Ectodermal cell (in vitro differentiated cells): ENCODE data around the gene LYG2. TPM values are rescaled to one million over a fixed set of nuclear protein-coding genes. Genes with fewer than 3 reads are reported as not detected.
"Not testable (repeated sequence)": the region's sequence is repeated elsewhere in the genome, so short reads cannot be mapped to it uniquely, and the experiment has no call there.

Source experiments
- H3K27ac ChIP-seq: 2 replicates; pipeline ENCODE4 v1.7.0; 2013; ENCODE audit warnings: mild to moderate bottlenecking, low read depth, low read length; ENCODE audit not compliant: insufficient read depth, poor library complexity, severe bottlenecking
- H3K27me3 ChIP-seq: 2 replicates; pipeline ENCODE4 v1.7.0; 2013; ENCODE audit warnings: mild to moderate bottlenecking, low read length; ENCODE audit not compliant: insufficient read depth, control insufficient read depth, poor library complexity, severe bottlenecking
- H3K36me3 ChIP-seq: one replicate; pipeline ENCODE4 v1.7.0; 2013; ENCODE audit warnings: low read length; ENCODE audit not compliant: control insufficient read depth, insufficient read depth
- H3K4me1 ChIP-seq: one replicate; pipeline ENCODE4 v1.7.0; 2013; ENCODE audit warnings: low read length; ENCODE audit not compliant: control insufficient read depth, insufficient read depth
- H3K4me3 ChIP-seq: 2 replicates; pipeline ENCODE4 v1.7.0; 2013; ENCODE audit warnings: low read depth, low read length, control low read depth; ENCODE audit not compliant: insufficient read depth
- H3K9me3 ChIP-seq: 2 replicates; pipeline ENCODE4 v1.7.0; 2013; ENCODE audit warnings: mild to moderate bottlenecking, low read length, moderate library complexity; ENCODE audit not compliant: control insufficient read depth
- WGBS, 2 experiments: methylation state at CpG; one replicate each; pipeline ENCODE4 v1.1.7; 2013; ENCODE audit warnings: missing lambda C conversion rate in 2 of 2; 5-methylcytosine and 5-hydroxymethylcytosine counted together
- polyA plus RNA-seq, 4 experiments: library from polyadenylated mRNA; stranded (reverse); fragments of 50-300 nt; gene quantifications; one replicate each; pipeline ENCODE4 v1.2.3, GENCODE V29; 2013

Gene LYG2, protein sequence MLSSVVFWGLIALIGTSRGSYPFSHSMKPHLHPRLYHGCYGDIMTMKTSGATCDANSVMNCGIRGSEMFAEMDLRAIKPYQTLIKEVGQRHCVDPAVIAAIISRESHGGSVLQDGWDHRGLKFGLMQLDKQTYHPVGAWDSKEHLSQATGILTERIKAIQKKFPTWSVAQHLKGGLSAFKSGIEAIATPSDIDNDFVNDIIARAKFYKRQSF
- polyA plus RNA-seq (2013, experiment 1 of 4) = not detected
- polyA plus RNA-seq (2013, experiment 2 of 4) = not detected
- not detected for polyA plus RNA-seq (2013, experiment 3 of 4)
- not detected for polyA plus RNA-seq (2013, experiment 4 of 4)

DNA sequence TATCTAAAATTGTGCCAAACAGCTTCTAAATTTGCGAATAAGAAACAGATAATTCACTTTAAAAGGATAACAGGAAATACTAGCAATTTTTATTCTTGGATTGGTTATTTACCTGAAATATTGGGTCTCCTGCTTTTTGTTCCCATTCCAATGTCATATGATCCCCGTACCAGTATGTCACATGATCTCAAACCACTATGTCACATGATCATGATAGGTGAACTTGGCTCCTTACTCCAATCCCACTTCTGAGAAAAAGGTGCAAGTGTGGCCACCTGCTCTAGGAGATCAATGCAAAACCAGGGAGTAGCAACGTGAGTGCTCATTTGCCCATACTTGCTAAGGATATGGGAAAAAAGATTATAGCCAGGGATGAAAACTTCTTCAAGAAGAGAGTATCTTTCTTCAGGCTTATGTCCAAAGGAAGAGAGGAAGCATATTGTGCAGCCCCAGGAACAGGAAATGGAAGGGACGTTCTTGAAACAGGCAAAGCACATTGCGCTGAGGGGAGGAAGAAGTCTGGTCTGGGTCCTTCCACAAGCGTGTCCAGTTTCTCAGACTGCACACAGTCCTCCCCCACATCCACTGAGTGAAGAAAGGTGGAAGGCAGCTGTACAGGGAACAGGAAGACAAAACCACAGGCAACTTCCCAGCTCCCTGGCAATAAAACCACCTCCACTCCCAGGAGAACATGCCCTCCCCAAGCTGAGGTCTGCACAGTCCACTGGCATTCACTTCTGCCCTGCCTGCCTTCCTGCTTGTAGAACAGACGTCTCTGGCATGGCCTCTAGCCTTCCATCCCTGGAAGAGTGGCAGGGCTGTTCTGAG lies at the start of gene LYG2:
Gene LYG2 (minus strand): TSS at position 176 of the 828 bp plus-strand sequence. CDS start 1,406 bp downstream, outside the sequence.
- Histone ChIP-seq H3K36me3 (no peaks in the 10 kb centered on the region), H3K9me3 (no peaks in the 10 kb centered on the region), H3K27me3 (no peaks in the 10 kb centered on the region), H3K4me3 (no peak within 1 kb of the TSS), H3K27ac (no peak within 1 kb of the TSS), H3K4me1 (no peaks in the 10 kb centered on the region)
- 92 to 94% methylated on average over 6 to 7 of the region's 7 CpGs for WGBS, 2 experiments

DNA sequence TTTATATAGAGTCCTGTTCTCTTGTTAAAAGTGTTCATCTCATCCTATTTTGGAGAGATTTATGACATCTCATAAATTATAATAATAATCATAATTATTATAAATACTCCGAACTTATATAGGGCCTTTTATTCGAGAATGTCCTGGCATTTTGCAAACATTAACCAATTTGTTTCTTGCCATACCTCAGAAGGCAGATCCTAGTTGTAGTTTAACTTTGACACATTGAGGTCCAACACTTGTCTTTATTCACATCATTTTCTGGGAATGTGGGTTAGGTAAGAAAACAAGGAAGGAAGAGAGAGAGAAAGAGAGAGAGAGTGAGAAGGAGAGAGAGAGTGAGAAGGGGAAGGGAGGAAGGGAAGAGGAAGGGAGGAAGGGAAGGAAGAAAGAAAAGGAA lies 45.6 kb upstream of the LYG2 start, which contains the start of gene LYG1:
Gene LYG1 (minus strand): TSS at position 101 of the 400 bp plus-strand sequence. CDS start 5,527 bp downstream, outside the sequence.
- no CpG with 5 or more reads among the region's 2 CpGs for WGBS, 2 experiments
- not testable (repeated sequence) for H3K4me3 ChIP-seq, H3K27ac ChIP-seq, H3K36me3 ChIP-seq, H3K4me1 ChIP-seq, H3K9me3 ChIP-seq, H3K27me3 ChIP-seq

DNA sequence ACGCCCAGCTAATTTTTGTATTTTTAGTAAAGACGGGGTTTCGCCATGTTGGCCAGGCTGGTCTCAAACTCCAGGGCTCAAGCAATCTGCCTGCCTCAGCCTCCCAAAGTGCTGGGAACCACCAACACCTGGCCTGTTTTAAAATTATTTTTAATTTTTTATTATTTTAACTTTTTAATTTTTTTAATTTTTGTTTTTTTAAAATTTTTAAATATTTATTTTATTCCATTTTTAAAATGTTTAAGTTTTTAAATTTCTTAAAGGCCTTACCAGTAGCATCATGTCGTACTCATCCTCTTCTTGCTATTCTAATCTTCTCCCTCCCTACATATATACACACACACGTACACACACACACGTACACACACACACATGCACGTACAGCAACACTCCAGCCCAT lies 44.1 kb upstream of the LYG2 start:
- 94 to 98% methylated on average over 7 of the region's 7 CpGs for WGBS, 2 experiments
- no peaks in the 10 kb centered on the region for H3K4me1 ChIP-seq
- no peak overlapping the region for H3K4me3 ChIP-seq
- H3K27me3 ChIP-seq = no peaks in the 10 kb centered on the region
- H3K27ac ChIP-seq = no peak overlapping the region
- H3K36me3 ChIP-seq = no peaks in the 10 kb centered on the region
- no peaks in the 10 kb centered on the region for H3K9me3 ChIP-seq

DNA sequence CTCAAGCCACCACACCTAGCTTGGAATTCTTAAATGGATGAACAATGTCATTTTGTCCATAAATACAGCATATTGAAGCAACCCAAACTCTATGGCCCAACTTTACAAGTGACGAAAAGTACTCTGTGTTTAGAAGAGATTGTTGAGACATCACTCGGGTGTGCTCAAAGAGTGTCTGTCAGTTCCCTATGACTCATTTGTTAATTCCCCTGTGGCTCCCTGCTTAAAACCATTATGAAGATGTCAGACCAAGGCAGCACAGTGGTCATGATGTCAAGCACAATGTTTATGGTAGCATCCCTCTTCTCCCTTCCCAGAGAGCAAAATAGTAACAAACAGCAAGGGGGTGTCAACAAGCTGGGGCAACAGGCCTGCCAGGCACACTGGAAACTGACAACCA lies 42.5 kb upstream of the LYG2 start:
- H3K27ac ChIP-seq = no peak overlapping the region
- H3K9me3 ChIP-seq = no peaks in the 10 kb centered on the region
- H3K4me1 ChIP-seq = no peaks in the 10 kb centered on the region
- H3K36me3 ChIP-seq = no peaks in the 10 kb centered on the region
- H3K27me3 ChIP-seq = no peaks in the 10 kb centered on the region
- H3K4me3 ChIP-seq = no peak overlapping the region
- 91 to 93% methylated on average over 2 of the region's 2 CpGs for WGBS, 2 experiments

DNA sequence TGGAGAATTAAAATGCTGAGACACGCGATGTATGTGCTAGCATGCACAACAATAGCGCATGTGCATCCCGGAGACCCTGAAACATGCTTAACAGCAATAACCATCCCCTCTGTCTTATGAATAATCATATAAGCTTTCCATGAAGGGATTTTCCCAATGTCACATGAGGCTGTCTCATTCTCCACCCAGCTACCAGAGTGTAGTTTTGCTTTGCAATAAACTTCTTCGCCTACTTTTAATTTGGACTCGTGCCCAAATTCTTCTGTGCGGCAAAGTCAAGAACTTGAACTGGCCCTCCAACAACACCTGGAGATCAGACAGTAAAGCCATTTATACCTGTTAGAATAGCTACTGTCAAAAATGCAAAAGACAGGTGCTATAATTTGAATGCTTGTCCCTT lies 30.1 kb upstream of the LYG2 start:
- no peaks in the 10 kb centered on the region for H3K27me3 ChIP-seq
- H3K9me3 ChIP-seq = no peaks in the 10 kb centered on the region
- 95% methylated on average over 7 of the region's 7 CpGs for WGBS, 2 experiments
- H3K36me3 ChIP-seq = no peaks in the 10 kb centered on the region
- H3K27ac ChIP-seq = no peak overlapping the region
- no peak overlapping the region for H3K4me3 ChIP-seq
- H3K4me1 ChIP-seq = no peaks in the 10 kb centered on the region

DNA sequence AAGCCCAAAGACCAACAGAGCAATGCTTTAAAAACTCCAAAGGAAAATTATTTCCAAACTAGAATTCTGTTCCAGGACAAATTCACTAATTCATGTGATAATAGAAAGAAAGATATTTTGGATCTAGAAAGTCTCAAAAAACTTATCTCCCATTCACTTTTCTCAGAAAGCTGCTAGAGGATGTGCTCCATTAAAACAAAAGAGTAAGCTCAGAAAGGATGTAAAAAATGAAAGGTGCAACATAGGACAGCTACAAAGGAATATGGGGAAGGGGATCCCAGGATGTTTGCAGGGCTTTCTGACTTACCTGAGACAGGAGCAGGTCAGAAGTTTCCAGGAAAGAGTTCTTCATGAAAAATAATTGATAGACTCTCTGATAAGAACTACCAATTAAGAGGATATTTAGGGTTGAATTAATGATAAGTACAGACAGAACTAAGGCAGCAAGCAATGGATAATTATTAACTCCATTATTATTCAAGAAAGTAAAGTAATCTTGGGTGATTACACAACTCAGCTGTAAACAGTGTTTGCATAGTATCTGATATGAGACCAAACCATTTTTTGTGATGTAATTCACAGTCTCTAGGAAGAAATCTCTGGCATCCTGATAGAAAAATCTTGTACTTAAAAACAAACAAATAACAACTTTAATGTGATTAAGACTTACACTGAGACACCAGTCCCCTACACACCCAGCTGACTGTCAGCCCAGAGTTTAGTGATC lies 24.7 kb upstream of the LYG2 start:
- Histone ChIP-seq H3K4me1 (no peaks in the 10 kb centered on the region), H3K36me3 (no peaks in the 10 kb centered on the region), H3K27ac (no peak overlapping the region), H3K27me3 (no peaks in the 10 kb centered on the region), H3K9me3 (no peaks in the 10 kb centered on the region), H3K4me3 (no peak overlapping the region)

DNA sequence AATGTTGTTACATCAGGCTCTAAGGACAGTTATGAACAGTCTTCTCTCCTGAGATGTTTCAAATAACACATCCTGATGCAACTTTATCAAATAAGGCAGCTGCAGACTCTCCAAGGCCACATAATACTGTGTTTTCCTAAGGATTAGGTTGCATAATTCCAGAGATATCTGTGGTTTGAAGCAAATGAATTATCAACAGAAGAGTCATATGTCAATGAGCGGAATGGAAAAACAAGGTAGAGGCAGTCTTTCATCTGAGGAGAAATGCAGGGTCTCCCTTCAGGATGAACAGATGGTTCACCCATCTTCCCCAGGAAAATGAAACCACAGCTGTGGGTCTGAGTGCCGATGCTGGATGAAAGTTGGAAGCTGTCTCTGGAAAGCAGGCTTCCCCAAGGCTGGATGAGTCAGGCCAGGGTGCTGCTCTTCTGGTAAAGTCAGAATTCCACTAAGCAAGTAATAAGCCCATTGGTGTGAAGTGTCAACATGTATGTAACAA lies 23.4 kb upstream of the LYG2 start:
- no peaks in the 10 kb centered on the region for H3K36me3 ChIP-seq
- no peaks in the 10 kb centered on the region for H3K4me1 ChIP-seq
- no peak overlapping the region for H3K27ac ChIP-seq
- no peaks in the 10 kb centered on the region for H3K9me3 ChIP-seq
- no peaks in the 10 kb centered on the region for H3K27me3 ChIP-seq
- H3K4me3 ChIP-seq = no peak overlapping the region
- WGBS, 2 experiments = 95 to 98% methylated on average over 2 of the region's 2 CpGs

DNA sequence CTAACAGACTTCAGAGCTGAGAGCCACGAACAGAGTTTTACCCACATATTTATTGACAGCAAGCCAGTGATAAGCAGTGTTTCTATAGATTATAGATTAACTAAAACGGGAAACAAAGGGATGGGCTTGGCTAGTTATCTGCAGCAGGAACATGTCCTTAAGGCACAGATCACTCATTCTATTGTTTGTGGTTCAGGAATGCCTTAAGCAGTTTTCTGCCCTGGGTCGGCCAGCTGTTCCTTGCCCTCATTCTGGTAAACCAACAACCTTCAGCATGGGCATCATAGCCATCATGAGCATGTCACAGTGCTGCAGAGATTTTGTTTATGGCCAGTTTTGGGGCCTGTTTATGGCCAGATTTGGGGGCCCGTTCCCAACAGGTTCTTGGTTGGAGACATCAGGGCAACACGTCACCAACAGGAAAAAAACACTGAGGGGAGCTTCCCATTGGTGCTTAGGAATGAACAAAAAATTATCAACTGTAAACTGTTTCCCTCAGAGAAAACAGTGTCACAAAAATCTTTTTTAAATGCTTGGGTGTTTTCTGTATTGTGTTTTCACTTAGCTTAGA lies 22.8 kb upstream of the LYG2 start:
- H3K4me3 ChIP-seq = not testable (repeated sequence)
- WGBS, 2 experiments = 88 to 94% methylated on average over 5 of the region's 5 CpGs

DNA sequence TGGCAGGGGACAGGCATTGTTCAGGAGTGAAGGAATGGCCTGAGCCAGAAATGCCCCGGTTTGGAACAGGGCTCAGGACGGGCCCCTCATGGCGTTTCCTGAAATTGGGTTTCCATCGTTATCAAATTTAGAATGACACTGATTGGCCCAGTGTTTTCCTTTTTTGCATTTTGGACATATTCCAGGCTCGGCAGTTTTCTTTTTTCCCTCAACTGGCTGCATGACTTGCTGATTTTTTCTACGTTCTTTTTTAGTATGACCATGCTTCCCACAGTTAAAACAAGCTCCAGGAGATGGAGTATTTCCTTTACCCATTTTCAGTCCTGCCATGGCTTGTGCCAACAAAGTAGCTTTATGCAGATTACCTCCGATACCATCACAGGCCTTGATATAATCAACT lies 20.4 kb upstream of the LYG2 start:
- no peaks in the 10 kb centered on the region for H3K36me3 ChIP-seq
- no peak overlapping the region for H3K4me3 ChIP-seq
- WGBS, 2 experiments = 90 to 92% methylated on average over 7 of the region's 7 CpGs
- H3K9me3 ChIP-seq = no peaks in the 10 kb centered on the region
- H3K4me1 ChIP-seq = no peaks in the 10 kb centered on the region
- no peaks in the 10 kb centered on the region for H3K27me3 ChIP-seq
- H3K27ac ChIP-seq = no peak overlapping the region

More for the DNA sequence above, 22.8 kb upstream of the LYG2 start:
- not testable (repeated sequence) for H3K9me3 ChIP-seq, H3K36me3 ChIP-seq, H3K4me1 ChIP-seq, H3K27ac ChIP-seq, H3K27me3 ChIP-seq
